ENCODE data around the gene LMO4. TPM values are rescaled to one million over a fixed set of nuclear protein-coding genes. Genes with fewer than 3 reads are reported as not detected.
A peak's percentile ranks its signal among the peaks of the same experiment; 100 is the strongest.

LMO4 gene
- total and polyA plus RNA-seq, 2 experiments from 2014 or later = 35.6 to 96.2 TPM

- no peak for TF ChIP-seq CTCF (conservative IDR thresholded peaks at IDR 0.05; ENCODE audit: low read depth in 2 of 2)
- TF ChIP-seq CREB1 (CRISPR knock-in tag; IDR thresholded peaks at IDR 0.05; ENCODE audit: low read depth) = no peak
These were observed 10.5 kb upstream of the LMO4 start (continued) for GRCh38 chr1:87318056-87318650.

- Mint-ChIP-seq H3K9me3 (no peaks in the 10 kb centered on the region), H3K27ac (no peak overlapping the region), H3K4me3 (no peak overlapping the region), H3K4me1 (no peaks in the 10 kb centered on the region), H3K36me3 (ENCODE audit: low read depth) (no peaks in the 10 kb centered on the region), H3K27me3 (ENCODE audit: insufficient read depth, low read depth, poor library complexity) (no peaks in the 10 kb centered on the region)
- Histone ChIP-seq H3K27ac (ENCODE audit: low read depth) (no peak overlapping the region), H2AFZ (no peak overlapping the region), H4K20me1 (replicated peaks; ENCODE audit: insufficient read depth) (no peaks in the 10 kb centered on the region), H3F3A (replicated peaks; ENCODE audit: low read depth) (no peaks in the 10 kb centered on the region), H3K27me3 (ENCODE audit: insufficient read depth) (no peaks in the 10 kb centered on the region), H3K4me3 (no peak overlapping the region), H3K9me2 (ENCODE audit: insufficient read depth) (no peaks in the 10 kb centered on the region), H3K36me3 (ENCODE audit: insufficient read depth) (no peaks in the 10 kb centered on the region), H3K4me2 (no peak overlapping the region), H3K4me1 (ENCODE audit: insufficient read depth) (no peaks in the 10 kb centered on the region), H3K79me2 (replicated peaks; ENCODE audit: insufficient read depth) (no peaks in the 10 kb centered on the region)
- ATAC-seq = no peak
- no peak for TF ChIP-seq ZNF114 (CRISPR knock-in tag; IDR thresholded peaks at IDR 0.05)
- TF ChIP-seq POLR2AphosphoS5 (IDR thresholded peaks at IDR 0.05; ENCODE audit: low read depth) = no peak
- TF ChIP-seq EZH2 (IDR thresholded peaks at IDR 0.05; ENCODE audit: low read depth, unreplicated experiment) = no peak
- no peak for TF ChIP-seq REST (IDR thresholded peaks at IDR 0.05; ENCODE audit: unreplicated experiment)
- no peak for DNase-seq (ENCODE audit: low spot score)
These were observed 9.9 kb upstream of the LMO4 start for GRCh38 chr1:87318806-87319205.

- no peak for ATAC-seq
- H2AFZ ChIP-seq = no peak overlapping the region
- TF ChIP-seq CTCF (conservative IDR thresholded peaks at IDR 0.05; ENCODE audit: low read depth in 2 of 2) (peak; percentile 73 to 82), ZNF331 (CRISPR knock-in tag; IDR thresholded peaks at IDR 0.05; ENCODE audit: low read depth) (no peak)
- H3K27ac ChIP-seq (ENCODE audit: low read depth) = no peak overlapping the region
- H3K27ac Mint-ChIP-seq = peak overlapping the region; percentile 41; the same call in 1 of the 2 replicates
- no peaks in the 10 kb centered on the region for H3K36me3 Mint-ChIP-seq (ENCODE audit: low read depth)
- peaks cover 11% of the 10 kb centered on the region for H3K4me1 Mint-ChIP-seq
- no peaks in the 10 kb centered on the region for H3K9me3 Mint-ChIP-seq
- no peaks in the 10 kb centered on the region for H4K20me1 ChIP-seq (replicated peaks; ENCODE audit: insufficient read depth)
- no peaks in the 10 kb centered on the region for H3K36me3 ChIP-seq (ENCODE audit: insufficient read depth)
- H3K79me2 ChIP-seq (replicated peaks; ENCODE audit: insufficient read depth) = peaks cover 10% of the 10 kb centered on the region
- no peaks in the 10 kb centered on the region for H3K27me3 ChIP-seq (ENCODE audit: insufficient read depth)
- no peak overlapping the region for H3K4me3 ChIP-seq
- no peaks in the 10 kb centered on the region for H3K9me2 ChIP-seq (ENCODE audit: insufficient read depth)
- no peak overlapping the region for H3K4me3 Mint-ChIP-seq
- no peaks in the 10 kb centered on the region for H3F3A ChIP-seq (replicated peaks; ENCODE audit: low read depth)
- peaks cover 18% of the 10 kb centered on the region for H3K4me1 ChIP-seq (ENCODE audit: insufficient read depth)
- DNase-seq (ENCODE audit: low spot score) = peak; percentile 71
- peak overlapping the region; percentile 48; the same call in 1 of the 2 replicates for H3K4me2 ChIP-seq
- H3K27me3 Mint-ChIP-seq (ENCODE audit: insufficient read depth, low read depth, poor library complexity) = peaks cover 9% of the 10 kb centered on the region
These were observed 2.5 kb upstream of the LMO4 start for GRCh38 chr1:87325982-87326738.

All from GM23338 (cell line).